ENCODE results near the gene TCEAL1. TPM values are rescaled to one million over a fixed set of nuclear protein-coding genes. Genes with fewer than 3 reads are reported as not detected.

TCEAL1 gene
- total RNA-seq, 4 donors from 2014 or later, result 109 to 160 (median 133) TPM

DNA sequence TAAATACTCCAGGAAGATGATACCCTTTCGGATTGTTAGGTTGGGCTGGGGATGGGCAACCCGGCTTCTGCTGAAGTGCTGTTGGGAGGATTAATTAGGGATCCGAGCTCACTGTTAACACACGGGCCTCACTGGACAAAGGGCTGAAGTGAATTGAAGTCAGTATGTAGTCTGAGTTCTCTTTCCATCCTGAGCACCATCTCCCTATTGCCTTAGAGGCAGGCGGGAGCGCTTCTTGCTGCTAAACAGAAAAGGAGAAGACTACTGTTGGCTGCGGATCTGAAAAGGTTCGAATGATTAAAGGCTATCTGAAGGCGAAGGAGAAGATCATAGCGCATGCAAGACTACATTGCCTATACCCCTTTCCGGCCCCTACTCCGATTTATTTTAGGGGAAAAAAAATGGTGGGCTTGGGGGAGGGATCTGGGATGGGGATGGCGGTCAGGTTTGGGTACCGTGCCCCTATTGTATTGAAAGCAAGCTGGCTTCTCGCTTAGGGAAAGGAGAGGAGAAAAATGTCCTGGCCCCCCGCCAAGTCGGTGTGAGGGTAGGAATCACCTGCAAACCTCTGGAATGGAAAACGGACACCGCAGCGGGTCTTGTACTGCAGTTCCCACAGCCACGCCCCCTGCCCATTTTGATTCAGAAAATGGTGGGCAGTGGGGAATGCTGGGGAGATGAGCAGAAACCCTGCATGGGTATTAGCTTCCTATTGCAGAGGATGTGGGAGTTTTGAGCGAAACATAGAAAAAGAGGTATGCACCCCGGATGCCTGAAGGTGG lies 35.4 kb downstream of the TCEAL1 start:
- Histone ChIP-seq H3K36me3 (no peaks in the 10 kb centered on the region), H3K9me3 (no peaks in the 10 kb centered on the region), H3K4me1 (no peaks in the 10 kb centered on the region), H3K27ac (no peak overlapping the region), H3K27me3 (peaks cover 0 to 34% of the 10 kb centered on the region in 2 donors), H3K4me3 (peak overlapping the region in 1 of 4 donors; percentile 26)
- no peak for DNase-seq (ENCODE audit: low spot score in 2 of 2)
- 16 to 40% methylated on average over 23 of the region's 23 CpGs for WGBS, 2 donors
- TF ChIP-seq POLR2A (IDR thresholded peaks at IDR 0.05), result no peak
- TF ChIP-seq EP300 (IDR thresholded peaks at IDR 0.05), result no peak
- TF ChIP-seq, protein P1, sequence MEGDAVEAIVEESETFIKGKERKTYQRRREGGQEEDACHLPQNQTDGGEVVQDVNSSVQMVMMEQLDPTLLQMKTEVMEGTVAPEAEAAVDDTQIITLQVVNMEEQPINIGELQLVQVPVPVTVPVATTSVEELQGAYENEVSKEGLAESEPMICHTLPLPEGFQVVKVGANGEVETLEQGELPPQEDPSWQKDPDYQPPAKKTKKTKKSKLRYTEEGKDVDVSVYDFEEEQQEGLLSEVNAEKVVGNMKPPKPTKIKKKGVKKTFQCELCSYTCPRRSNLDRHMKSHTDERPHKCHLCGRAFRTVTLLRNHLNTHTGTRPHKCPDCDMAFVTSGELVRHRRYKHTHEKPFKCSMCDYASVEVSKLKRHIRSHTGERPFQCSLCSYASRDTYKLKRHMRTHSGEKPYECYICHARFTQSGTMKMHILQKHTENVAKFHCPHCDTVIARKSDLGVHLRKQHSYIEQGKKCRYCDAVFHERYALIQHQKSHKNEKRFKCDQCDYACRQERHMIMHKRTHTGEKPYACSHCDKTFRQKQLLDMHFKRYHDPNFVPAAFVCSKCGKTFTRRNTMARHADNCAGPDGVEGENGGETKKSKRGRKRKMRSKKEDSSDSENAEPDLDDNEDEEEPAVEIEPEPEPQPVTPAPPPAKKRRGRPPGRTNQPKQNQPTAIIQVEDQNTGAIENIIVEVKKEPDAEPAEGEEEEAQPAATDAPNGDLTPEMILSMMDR (IDR thresholded peaks at IDR 0.05), result no peak

DNA sequence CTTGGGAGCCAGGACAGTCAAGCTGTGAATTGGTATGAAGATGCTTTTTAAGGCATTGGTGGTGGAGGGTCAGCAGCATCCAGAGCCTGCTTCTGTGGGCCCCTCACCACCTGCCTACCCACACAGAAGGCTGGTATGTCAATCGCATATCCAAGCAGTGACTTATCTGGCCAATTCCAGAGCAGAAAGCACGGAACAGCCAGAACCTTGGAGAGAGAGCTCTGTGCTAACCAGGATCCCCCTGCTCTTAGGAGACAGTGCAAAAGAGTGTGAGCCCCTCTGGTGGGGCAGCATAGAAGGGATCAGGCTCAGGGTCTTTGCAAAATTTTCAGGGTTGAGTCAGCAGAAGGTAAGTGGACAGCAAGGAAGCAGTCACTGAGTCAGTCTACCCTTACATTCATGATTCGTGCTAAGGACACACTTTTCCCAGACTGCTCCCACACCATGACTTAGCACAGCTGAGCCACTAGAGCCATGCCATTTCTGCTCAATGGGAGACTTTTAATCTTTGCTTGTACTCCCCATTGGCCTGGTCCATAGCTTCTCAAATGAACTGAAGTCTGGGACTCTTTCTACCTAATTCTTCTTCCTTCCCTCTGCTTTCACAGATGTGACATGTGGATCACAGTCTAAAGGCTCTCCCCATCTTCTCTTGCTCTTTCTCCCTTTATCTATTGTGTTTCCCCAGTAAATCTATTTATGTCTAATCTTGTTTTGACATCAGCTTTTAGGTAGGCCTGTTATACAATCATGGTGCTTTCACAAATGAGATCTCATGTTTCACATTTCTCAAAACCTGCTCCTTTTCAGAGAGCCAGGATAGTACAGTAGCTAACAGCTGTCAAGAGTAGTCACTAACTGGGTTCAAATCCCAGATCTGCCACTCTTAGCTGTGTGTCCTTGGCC lies 37.7 kb downstream of the TCEAL1 start:
- Histone ChIP-seq H3K9me3 (no peaks in the 10 kb centered on the region), H3K27ac (no peak overlapping the region), H3K27me3 (peaks cover 0 to 30% of the 10 kb centered on the region in 2 donors), H3K4me1 (no peaks in the 10 kb centered on the region), H3K4me3 (no peak overlapping the region), H3K36me3 (no peaks in the 10 kb centered on the region)
- DNase-seq (ENCODE audit: low spot score in 2 of 2), result no peak
- TF ChIP-seq POLR2A (IDR thresholded peaks at IDR 0.05) (no peak), EP300 (IDR thresholded peaks at IDR 0.05) (no peak)
- TF ChIP-seq, protein P1 (IDR thresholded peaks at IDR 0.05), result no peak
- 87 to 100% methylated on average over 1 to 3 of the region's 3 CpGs for WGBS, 2 donors

DNA sequence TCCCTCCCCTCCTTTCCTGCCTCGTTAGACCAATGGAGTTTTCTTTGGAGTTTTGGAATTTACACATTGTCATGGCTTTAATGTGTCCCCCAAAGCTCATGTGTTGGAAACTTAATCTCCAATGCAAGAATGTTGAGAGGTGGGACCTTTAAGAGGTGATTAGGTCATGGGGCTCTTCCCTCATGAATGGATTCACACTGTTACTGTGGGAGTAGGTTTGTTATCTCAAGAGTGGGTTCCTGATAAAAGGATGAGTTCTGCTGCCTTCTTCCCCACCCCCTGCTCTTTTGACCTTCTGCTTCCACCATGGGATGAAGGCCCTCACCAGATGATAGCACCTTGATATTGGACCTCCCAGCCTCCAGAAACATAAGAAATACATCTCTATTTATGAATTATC lies 41.0 kb downstream of the TCEAL1 start:
- WGBS, 2 donors, result 63 to 67% methylated on average over 1 of the region's 1 CpG

DNA sequence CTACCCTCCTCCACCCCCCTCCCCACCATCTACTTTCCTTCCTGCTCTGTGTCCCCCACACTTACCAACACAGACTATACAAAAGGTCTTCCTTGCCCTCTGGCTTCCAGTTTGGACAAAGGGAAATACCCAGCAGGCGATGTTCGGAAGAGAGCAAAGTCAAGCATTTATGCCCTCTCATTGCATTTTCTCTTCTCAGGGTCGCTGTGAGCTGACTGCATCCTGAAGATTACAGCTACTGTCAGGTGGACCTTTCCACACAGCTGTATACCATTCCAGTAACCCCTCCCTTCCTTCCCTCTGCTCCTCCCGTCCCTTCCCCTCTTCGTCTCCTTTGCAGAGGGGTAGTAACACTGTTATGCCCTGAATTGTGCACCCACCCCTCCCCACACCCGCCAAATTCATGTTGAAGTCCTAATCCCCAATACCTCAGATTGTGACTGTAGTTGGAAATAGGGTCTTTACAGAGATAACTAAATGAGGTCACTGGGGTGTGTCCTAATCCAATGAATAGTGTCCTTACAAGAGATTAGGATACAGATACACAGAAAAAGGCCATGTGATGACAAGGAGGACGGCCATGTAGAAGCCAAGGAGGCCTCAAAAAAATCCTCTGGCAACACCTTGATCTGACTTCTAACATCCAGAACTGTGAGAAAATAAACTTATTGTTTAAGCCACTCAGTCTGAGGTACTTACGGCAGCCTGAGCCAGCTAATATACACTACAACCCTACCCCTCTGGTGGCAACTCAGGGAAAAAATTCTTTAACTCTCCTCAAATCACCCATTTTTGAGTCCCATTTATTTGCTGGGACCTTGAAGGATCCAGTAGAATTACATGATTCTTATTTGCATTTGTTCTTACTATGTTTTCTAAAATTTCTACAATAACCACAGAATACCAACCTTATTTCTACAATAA lies 46.0 kb downstream of the TCEAL1 start:
- Histone ChIP-seq H3K4me3 (no peak overlapping the region), H3K27ac (peak overlapping the region in 1 of 4 donors; percentile 0), H3K36me3 (peaks cover 0 to 26% (median 0%) of the 10 kb centered on the region in 3 donors), H3K27me3 (peaks cover 0 to 9% of the 10 kb centered on the region in 2 donors), H3K4me1 (no peaks in the 10 kb centered on the region), H3K9me3 (no peaks in the 10 kb centered on the region)
- TF ChIP-seq, protein P1 (IDR thresholded peaks at IDR 0.05), result no peak
- TF ChIP-seq POLR2A (IDR thresholded peaks at IDR 0.05), result no peak
- TF ChIP-seq EP300 (IDR thresholded peaks at IDR 0.05), result no peak
- DNase-seq (ENCODE audit: low spot score in 2 of 2), result no peak
- 68% methylated on average over 8 of the region's 8 CpGs for WGBS, 2 donors

More for the DNA sequence above, 41.0 kb downstream of the TCEAL1 start:
- Histone ChIP-seq H3K27ac (no peak overlapping the region), H3K27me3 (peaks cover 0 to 19% of the 10 kb centered on the region in 2 donors), H3K9me3 (no peaks in the 10 kb centered on the region), H3K4me3 (no peak overlapping the region), H3K36me3 (no peaks in the 10 kb centered on the region), H3K4me1 (no peaks in the 10 kb centered on the region)
- DNase-seq (ENCODE audit: low spot score in 2 of 2), result no peak
- TF ChIP-seq EP300 (IDR thresholded peaks at IDR 0.05) (no peak), POLR2A (IDR thresholded peaks at IDR 0.05) (no peak)
- TF ChIP-seq, protein P1 (IDR thresholded peaks at IDR 0.05), result no peak
